Aorta (tissue), 4 donors: ENCODE data around the gene E2F8. TPM values are rescaled to one million over a fixed set of nuclear protein-coding genes. Genes with fewer than 3 reads are reported as not detected.

Experiments used
- polyA plus RNA-seq, 2 donors: library from polyadenylated mRNA; stranded (reverse); fragments of 200-250 nt; gene quantifications; one replicate each; pipeline ENCODE4 v1.2.3, GENCODE V29; 2013
- total RNA-seq, 2 donors: library from RNA; stranded (reverse); fragmentation: NEBNext Ultra II Directional; extraction: Animal tissue kit (Norgen Biotek cat#: 25700); gene quantifications; one replicate each; pipeline ENCODE4 v1.2.1, GENCODE V29; 2021
- donor health status: healthy with polysubstance abuse.
- donor health status: Bipolar disorder and iron deficiency.
- donor health status: DM: no; HTN: no; CAD: no.
- donor health status: DM: yes; HTN: yes; CAD: no.

Gene E2F8
- total and polyA plus RNA-seq, 4 donors = 0.05 to 0.63 (median 0.29) TPM; not detected in 1

Other genes starting within 250 kb of the E2F8 start
- not detected for gene MRGPRX2, start 180.2 kb downstream of the E2F8 start, total RNA-seq
- gene MRGPRX2, start 180.2 kb downstream of the E2F8 start, polyA plus RNA-seq = not detected
- gene ZDHHC13, start 123.8 kb downstream of the E2F8 start, total RNA-seq = 10 to 100 TPM in 1 of 2 donors, 1 to 10 TPM in 1; 8.3 to 14.7 TPM
- gene ZDHHC13, start 123.8 kb downstream of the E2F8 start, polyA plus RNA-seq = 1 to 10 TPM; 3.3 to 7.1 TPM
- not detected for gene CSRP3, start 39.0 kb downstream of the E2F8 start, total RNA-seq
- 1 to 10 TPM in 1 of 2 donors, under 1 TPM in 1; 0.18 to 7.5 TPM for gene CSRP3, start 39.0 kb downstream of the E2F8 start, polyA plus RNA-seq